PC-9 (cell line): Measurements from ENCODE around the gene SLC35F3.

ENCODE experiments used
- EZH2 ChIP-seq: fragments of 200-600 bp; sonication (generic); IDR thresholded peaks from 2 replicates; pipeline ENCODE4 v1.8.0; 2017; ENCODE audit warnings: antibody characterized with exemption, low read depth
- TF ChIP-seq, protein P1 (sequence below): fragments of 200-600 bp; sonication (generic); conservative IDR thresholded peaks from 2 replicates; pipeline ENCODE4 v1.6.1; 2017; ENCODE audit warnings: mixed run types, antibody characterized with exemption, mild to moderate bottlenecking, moderate library complexity

DNA sequence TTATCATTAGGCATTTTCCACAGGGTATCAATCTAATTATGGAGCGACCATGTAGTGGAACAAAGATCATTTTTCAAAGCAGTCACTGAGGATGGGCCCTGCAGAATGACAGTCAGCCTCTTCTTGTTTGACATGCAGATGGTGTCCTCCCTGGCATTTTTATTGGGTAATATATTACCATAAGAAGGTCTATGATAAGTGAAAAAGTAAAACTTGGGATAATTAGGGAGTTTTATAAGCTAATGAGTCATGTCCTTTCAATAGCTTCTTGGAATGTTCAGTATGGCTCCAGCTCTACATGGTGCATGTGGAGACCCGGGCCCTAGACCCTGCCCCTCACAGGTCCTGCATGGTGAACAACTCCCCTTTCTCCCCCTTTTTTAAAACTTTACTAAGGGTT, 236.5 kb downstream of the SLC35F3 start:
- no peak for TF ChIP-seq EZH2
- TF ChIP-seq, protein P1, sequence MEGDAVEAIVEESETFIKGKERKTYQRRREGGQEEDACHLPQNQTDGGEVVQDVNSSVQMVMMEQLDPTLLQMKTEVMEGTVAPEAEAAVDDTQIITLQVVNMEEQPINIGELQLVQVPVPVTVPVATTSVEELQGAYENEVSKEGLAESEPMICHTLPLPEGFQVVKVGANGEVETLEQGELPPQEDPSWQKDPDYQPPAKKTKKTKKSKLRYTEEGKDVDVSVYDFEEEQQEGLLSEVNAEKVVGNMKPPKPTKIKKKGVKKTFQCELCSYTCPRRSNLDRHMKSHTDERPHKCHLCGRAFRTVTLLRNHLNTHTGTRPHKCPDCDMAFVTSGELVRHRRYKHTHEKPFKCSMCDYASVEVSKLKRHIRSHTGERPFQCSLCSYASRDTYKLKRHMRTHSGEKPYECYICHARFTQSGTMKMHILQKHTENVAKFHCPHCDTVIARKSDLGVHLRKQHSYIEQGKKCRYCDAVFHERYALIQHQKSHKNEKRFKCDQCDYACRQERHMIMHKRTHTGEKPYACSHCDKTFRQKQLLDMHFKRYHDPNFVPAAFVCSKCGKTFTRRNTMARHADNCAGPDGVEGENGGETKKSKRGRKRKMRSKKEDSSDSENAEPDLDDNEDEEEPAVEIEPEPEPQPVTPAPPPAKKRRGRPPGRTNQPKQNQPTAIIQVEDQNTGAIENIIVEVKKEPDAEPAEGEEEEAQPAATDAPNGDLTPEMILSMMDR: no peak
